ENCODE data around the gene EDIL3. TPM values are rescaled to one million over a fixed set of nuclear protein-coding genes. Genes with fewer than 3 reads are reported as not detected.

Gene EDIL3
- total and polyA plus RNA-seq, 2 of the 8 experiments (the other 6 are each of a cell fraction or from before 2014, with no cell fraction given): 14.7 to 47.2 TPM

DNA sequence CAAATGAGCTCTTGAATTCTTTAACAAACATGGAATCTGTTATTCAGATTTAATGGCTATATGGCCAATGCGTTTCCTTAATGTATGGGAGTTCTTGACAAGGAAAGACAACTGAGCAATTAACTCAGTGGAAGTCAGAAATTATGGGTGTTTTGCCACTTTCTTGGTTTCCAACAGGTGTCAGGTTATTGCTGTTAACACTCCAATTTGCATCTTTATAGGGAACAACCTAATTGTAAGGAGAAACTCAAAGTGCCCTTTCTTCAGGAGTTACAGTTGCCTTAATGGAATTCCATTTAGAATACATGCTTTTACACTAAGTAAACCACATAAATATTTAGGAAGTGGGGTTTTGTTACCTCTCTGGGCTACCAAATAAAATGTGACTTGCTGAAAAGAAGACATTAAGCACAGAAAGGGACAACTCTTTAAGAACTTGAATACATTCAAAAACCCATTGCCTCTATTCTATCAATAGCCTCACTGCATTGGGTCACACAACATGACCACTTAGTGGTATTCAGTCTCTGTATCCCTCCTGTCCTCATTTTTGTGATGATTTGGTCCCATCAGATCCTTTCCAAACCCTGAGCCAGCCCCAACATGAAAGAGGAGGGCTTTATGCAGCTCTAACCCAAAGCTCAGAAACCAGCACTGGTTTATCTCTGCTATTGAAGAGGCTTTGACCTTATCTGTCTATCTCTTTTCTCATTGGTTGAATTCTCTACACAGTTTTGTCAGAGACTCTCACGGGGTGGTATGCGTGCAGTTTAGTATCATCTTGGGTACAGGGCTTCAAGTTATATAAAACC lies 118.7 kb downstream of the EDIL3 start (continued):
- TF ChIP-seq ATF2 (IDR thresholded peaks at IDR 0.05; ENCODE audit: low read length) (no peak), RXRA (IDR thresholded peaks at IDR 0.05; ENCODE audit: insufficient read depth, low read depth, low read length) (no peak), HDAC2 (IDR thresholded peaks at IDR 0.05; ENCODE audit: borderline replicate concordance in 1 of 2, low read depth in 2 of 2, low read length in 2 of 2) (no peak), MAFK (IDR thresholded peaks at IDR 0.05; ENCODE audit: low read depth, low read length) (no peak), CEBPB (IDR thresholded peaks at IDR 0.05; ENCODE audit: low read depth, low read length) (no peak), NANOG (IDR thresholded peaks at IDR 0.05; ENCODE audit: insufficient read depth, low read depth, low read length, poor library complexity, severe bottlenecking) (no peak)
- TF ChIP-seq, protein P1, sequence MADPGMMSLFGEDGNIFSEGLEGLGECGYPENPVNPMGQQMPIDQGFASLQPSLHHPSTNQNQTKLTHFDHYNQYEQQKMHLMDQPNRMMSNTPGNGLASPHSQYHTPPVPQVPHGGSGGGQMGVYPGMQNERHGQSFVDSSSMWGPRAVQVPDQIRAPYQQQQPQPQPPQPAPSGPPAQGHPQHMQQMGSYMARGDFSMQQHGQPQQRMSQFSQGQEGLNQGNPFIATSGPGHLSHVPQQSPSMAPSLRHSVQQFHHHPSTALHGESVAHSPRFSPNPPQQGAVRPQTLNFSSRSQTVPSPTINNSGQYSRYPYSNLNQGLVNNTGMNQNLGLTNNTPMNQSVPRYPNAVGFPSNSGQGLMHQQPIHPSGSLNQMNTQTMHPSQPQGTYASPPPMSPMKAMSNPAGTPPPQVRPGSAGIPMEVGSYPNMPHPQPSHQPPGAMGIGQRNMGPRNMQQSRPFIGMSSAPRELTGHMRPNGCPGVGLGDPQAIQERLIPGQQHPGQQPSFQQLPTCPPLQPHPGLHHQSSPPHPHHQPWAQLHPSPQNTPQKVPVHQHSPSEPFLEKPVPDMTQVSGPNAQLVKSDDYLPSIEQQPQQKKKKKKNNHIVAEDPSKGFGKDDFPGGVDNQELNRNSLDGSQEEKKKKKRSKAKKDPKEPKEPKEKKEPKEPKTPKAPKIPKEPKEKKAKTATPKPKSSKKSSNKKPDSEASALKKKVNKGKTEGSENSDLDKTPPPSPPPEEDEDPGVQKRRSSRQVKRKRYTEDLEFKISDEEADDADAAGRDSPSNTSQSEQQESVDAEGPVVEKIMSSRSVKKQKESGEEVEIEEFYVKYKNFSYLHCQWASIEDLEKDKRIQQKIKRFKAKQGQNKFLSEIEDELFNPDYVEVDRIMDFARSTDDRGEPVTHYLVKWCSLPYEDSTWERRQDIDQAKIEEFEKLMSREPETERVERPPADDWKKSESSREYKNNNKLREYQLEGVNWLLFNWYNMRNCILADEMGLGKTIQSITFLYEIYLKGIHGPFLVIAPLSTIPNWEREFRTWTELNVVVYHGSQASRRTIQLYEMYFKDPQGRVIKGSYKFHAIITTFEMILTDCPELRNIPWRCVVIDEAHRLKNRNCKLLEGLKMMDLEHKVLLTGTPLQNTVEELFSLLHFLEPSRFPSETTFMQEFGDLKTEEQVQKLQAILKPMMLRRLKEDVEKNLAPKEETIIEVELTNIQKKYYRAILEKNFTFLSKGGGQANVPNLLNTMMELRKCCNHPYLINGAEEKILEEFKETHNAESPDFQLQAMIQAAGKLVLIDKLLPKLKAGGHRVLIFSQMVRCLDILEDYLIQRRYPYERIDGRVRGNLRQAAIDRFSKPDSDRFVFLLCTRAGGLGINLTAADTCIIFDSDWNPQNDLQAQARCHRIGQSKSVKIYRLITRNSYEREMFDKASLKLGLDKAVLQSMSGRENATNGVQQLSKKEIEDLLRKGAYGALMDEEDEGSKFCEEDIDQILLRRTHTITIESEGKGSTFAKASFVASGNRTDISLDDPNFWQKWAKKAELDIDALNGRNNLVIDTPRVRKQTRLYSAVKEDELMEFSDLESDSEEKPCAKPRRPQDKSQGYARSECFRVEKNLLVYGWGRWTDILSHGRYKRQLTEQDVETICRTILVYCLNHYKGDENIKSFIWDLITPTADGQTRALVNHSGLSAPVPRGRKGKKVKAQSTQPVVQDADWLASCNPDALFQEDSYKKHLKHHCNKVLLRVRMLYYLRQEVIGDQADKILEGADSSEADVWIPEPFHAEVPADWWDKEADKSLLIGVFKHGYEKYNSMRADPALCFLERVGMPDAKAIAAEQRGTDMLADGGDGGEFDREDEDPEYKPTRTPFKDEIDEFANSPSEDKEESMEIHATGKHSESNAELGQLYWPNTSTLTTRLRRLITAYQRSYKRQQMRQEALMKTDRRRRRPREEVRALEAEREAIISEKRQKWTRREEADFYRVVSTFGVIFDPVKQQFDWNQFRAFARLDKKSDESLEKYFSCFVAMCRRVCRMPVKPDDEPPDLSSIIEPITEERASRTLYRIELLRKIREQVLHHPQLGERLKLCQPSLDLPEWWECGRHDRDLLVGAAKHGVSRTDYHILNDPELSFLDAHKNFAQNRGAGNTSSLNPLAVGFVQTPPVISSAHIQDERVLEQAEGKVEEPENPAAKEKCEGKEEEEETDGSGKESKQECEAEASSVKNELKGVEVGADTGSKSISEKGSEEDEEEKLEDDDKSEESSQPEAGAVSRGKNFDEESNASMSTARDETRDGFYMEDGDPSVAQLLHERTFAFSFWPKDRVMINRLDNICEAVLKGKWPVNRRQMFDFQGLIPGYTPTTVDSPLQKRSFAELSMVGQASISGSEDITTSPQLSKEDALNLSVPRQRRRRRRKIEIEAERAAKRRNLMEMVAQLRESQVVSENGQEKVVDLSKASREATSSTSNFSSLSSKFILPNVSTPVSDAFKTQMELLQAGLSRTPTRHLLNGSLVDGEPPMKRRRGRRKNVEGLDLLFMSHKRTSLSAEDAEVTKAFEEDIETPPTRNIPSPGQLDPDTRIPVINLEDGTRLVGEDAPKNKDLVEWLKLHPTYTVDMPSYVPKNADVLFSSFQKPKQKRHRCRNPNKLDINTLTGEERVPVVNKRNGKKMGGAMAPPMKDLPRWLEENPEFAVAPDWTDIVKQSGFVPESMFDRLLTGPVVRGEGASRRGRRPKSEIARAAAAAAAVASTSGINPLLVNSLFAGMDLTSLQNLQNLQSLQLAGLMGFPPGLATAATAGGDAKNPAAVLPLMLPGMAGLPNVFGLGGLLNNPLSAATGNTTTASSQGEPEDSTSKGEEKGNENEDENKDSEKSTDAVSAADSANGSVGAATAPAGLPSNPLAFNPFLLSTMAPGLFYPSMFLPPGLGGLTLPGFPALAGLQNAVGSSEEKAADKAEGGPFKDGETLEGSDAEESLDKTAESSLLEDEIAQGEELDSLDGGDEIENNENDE (IDR thresholded peaks at IDR 0.05; ENCODE audit: insufficient replicate concordance, low read length): no peak

Measured in H1 (cell line).